HS-5 (cell line): Measurements from ENCODE around the gene GPA33.
A peak's percentile ranks its signal among the peaks of the same experiment; 100 is the strongest.

ENCODE experiments used
- DNase-seq: peaks from one replicate; pipeline ENCODE4 v3.0.0-alpha.2; 2012; ENCODE audit warnings: low read depth

GPA33 gene

GRCh38 chr1:167117225-167117624, 27.0 kb upstream of the GPA33 start:
- DNase-seq: no peak

GRCh38 chr1:167116174-167116573, 26.0 kb upstream of the GPA33 start:
- DNase-seq: no peak

DNA sequence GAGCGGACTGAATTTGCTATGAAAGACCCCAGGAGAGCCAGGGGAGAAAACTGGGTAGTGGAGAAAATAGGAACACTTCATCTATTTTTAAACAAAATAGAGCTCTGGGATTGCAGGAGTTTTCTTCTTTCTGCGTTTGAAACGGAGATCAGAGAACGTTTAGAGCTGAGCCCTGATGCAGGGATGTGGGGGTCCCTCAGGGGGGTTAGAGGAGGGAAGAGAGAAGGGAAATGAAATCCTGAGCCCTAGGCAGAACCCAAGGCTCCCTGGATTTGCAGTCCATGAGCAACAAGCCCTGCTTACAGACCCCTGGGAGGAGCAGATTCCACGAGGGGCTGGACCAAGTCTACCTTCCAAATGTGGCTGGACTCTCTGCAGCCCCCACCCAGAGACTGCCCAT, 25.5 kb upstream of the GPA33 start:
- no peak for DNase-seq

DNA sequence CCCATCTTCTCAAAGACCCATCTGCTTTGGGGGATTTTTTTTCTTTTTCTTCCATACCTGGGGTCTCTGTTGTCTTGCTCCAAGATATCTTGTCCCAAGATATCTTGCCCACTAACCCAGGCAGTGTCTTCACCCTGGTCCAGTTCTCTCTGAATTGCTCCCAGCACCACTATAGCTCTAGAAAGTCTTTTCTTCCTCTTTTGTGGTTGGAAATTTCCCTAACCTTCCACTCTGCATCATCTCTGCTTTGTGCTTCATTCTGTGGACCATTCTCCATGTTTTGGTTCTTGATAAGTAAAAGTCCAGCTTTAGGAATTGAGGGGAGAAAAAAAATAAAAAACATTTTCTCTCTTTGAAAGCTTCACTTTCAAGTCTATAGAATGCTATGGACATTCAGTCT, 24.5 kb upstream of the GPA33 start:
- DNase-seq: no peak

DNA sequence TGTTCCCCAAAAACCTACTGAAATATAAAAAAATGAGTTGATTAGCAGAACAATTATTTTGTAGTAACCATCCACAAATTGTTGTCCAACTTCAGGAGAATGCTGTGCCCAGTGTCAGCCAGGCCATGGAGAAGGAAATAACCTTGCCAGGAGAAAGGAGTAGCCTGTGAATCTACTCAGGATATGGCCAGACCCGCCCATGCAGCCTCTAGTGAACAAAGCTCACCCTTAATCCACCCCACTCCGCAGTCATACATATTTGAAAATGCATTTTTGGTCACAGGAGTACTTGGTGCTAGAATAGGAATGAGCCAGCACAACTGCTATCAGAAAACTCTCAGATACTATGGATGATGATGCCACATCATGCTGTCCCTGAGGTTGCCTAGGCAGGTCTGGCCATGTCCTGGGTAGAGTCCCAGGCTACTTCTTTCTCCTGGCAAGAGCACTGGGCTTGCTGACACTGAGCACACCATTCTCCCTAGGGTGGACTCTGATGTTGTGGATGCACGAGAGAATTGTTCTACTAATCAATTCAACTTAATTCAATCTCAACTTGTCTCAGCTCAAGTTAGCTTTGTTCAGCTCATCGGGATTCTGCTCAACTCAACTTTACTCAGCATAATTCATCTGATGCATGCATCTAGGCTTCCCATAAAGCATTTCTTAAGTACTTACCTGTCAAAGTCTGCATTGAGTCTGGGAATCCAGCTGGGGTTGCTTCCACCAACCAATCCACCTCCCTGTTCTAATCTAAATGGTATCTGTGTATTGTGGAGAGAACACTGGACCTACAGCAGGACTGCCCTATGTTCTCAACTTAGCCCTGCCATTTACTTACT, 21.9 kb upstream of the GPA33 start:
- DNase-seq: no peak

DNA sequence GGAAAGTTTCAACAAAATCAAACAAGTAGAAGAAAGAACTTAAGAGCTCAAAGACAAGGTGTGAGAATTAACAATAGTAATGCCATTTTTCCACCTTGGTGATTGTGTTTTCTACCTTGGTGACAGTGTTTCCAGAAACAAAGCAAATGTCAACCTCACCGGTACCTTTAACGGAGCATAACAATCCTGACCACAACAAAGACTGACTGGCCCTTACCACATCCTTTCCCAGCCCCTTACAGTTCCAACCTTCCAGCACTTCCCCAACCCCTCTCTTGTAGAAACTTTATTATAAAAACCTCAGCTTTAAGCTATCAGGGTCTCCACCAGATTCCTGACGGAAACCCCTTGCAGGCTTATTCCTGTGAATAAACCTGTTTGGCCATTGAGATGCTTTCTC, 20.4 kb upstream of the GPA33 start:
- DNase-seq: no peak

DNA sequence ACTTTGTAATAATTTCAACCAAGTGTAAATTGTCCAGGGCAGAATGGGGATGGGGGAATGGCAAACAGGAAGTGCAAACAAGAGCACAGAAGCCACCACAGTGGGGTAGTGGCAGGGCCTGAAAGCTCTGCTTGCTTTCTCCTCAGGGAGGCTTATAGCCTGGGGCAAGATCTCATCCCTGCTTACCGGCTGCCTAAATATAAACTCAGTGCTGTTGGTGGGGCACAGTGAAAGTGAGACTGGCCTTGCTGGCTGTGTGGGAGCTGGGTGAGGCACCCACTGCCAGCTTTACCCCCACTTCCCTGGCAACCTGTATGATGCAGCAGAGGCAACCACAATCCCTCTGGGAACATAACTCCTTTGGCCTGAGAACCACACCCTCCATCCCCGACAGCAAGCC, 18.9 kb upstream of the GPA33 start:
- DNase-seq: no peak

- no peak for DNase-seq
These were observed 17.3 kb upstream of the GPA33 start for GRCh38 chr1:167107456-167107855.

DNA sequence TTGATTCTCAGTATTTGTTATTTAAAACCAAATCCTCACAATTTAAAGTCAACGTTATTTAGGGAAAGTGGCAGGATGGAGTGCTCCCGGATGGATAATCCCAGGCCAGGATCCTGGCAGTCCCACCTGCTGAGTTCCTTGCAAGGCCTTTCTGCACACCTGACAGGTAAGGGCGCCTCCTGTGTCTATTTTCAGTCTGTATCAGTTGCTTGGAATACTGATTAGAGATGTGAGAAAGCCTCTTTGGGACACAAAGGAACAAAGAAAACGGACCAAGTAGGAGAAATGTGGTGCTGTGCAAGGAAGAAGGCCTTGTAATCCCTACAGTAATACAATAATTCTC, 15.9 kb upstream of the GPA33 start:
- no peak for DNase-seq

DNA sequence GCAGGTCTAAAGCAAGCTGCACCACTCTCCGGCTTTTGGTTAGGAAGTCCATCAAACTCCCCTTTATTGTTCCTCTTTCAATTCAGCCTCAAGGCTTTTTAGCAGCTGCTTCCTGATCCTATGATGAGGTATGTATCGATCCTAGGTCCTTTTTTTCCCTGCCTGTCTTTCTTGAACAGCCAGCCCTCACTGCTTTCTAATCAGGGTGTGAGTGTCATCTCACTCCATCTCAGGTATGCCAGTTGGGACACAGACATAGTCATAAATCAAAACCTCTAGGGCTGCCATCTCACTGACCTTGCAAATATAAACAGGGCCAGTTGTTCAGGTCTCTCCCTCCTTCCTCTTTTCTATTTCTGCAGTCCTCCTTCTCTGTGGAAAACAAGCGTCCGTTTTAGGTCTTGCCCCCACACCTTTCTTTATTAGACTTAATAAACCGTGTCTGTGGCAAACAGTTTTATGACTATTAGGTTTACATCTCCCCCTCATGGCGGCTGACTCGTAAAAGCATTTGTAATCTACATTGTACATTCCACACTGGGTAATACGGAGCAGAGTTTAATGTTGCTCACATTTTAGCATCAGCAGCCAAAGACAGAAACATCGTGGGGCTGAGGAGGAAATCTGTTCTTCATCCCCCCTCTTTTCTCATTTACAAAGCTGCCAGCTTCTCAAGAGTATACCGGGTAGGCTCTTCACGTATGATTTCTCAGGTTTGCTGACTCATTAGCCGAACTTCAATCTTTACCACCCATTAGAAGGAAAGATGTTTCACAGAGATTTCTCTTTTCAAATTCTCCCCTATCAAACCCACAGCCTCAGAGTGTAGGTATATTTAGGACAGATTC, 15.3 kb upstream of the GPA33 start:
- no peak for DNase-seq

GRCh38 chr1:167104256-167104633, 14.1 kb upstream of the GPA33 start:
- DNase-seq: no peak

- no peak for DNase-seq
These were observed 12.9 kb upstream of the GPA33 start for GRCh38 chr1:167102906-167103573.

GRCh38 chr1:167101754-167102153, 11.6 kb upstream of the GPA33 start:
- DNase-seq: no peak

DNA sequence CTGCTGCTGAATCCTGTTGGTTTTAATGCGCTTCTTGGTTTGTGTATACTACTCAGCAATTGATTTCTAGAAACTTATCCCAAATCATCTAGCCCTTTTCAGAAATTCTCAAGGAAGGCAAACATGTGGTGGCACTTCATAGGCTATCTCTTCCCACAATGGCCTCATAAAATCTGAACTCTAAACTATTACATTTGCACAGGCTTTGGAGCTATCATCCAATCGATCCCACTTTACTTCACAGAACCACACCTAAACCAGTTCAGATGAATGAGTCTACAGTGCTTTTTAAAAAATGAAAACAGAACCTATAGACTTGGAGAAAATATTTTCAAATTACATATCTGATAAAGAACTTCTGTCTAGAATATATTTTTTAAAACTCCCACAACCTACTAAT, 10.6 kb upstream of the GPA33 start:
- no peak for DNase-seq

DNA sequence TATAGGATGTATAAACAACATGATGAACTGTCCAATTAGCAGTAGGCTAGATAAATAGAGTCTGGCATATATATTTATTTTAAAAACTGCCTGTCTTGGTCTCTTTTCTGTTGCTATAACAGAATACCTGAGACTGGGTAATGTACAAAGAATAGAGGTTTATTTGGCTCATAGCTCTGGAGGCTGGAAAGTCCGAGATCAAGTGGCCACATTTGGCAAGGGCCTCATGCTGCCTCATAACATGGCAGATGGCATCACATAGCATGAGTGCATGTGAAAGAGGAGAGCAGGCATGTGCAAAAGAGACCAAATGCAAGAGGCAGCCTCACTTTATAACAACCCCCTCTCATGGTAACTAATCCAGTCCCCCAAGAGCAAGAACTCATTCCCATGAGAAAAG, 9.7 kb upstream of the GPA33 start:
- no peak for DNase-seq

DNA sequence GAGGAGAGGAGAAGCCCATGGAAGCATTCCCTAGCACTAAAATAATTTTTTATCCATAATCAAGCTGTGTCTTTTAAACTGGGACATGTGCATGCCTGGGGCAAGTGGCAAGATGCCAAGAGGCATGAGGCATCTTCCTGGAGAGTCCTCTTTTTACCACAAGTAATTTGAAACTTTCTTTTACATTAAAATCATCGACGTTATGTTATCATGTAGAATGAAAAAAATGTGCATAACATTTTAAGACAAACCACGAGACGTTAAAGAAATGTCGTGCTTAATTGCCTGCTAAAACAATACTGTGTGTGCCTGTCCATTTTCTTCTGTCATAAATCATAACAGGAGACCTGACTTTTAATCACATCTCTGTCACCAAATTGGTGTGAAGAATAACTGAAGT, 5.2 kb upstream of the GPA33 start:
- peak; percentile 43 for DNase-seq

DNA sequence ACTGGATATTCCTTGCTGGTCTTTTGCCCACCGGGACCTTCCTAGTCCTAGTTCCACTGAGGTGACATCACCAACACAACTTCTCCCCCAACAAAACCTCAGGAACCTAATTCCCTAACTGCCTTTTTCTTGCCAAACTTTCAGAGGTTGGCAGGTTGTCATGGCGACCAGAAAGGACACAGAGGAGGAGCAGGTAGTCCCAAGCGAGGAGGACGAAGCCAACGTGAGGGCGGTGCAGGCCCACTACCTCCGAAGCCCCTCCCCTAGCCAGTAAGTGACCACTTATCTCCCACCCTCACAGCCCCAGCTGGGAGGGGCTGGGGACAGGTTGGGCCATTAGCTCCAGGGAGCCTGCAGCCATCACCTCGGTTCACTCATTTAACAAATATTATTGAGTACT, 4.5 kb upstream of the GPA33 start:
- no peak for DNase-seq

DNA sequence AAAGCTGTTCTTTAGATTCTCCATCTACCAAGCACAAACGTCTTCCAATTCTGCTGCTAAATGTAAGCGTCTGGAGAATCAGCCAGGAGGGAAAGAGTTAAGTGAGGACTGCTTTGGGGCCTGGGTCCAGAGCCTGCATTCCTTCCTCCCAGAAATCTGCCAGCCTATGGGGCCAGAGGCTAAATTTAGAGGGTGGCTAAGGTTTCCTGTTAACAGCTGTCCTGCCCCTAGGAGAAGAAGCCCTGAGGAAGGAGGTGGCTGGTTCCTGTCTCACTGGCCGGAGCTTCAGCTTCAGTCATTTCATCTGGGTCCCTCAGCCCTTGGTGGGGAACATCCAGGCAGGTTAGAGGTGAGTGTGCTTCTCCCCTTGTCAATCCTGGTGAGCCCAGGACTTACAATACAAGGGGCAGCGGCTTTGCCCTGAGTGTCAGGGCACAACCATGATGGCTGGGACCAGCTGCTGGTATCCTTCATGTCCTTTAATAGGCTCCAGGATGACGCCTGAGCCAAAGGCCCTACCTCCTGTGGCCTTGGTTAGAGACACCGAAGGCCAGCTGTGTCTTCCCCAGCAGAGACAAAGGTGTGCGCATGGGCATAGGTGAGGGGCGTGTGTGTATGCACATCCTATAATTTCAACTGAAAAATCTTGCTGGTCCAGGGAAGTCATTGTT, 3.8 kb upstream of the GPA33 start, which contains the start of gene STYXL2:
TSS of gene STYXL2 (plus strand) at position 230 of the 671 bp plus-strand sequence. CDS start 775 bp downstream, outside the sequence.
- no peak for DNase-seq

GRCh38 chr1:167092653-167093052, 2.5 kb upstream of the GPA33 start:
- no peak for DNase-seq

DNA sequence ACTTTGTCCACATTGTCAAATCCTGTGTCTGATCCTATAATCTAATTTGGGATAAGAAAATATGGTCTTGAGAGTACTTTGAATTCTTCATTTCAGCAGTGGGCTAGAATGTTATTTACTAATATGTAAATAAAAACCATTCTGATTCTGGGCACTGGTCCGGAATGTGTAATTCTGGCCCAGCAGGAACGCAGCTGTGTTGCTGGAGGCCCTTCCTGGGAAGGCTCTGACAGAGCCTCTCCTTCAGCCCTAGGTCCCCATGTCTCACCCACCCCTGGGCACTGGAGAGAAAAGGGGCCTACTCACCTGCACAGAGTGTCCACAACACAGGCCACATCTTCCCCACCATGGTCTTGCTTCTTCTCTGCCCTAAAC, 251 bp downstream of the GPA33 start:
- DNase-seq: no peak

GRCh38 chr1:167088746-167089417, 1.3 kb downstream of the GPA33 start:
- DNase-seq: no peak

- DNase-seq: no peak
These were observed 3.4 kb downstream of the GPA33 start for GRCh38 chr1:167086768-167087167.
